Ascending aorta (tissue), 2 donors: ENCODE measurements around the gene MTCL1. TPM values are rescaled to one million over a fixed set of nuclear protein-coding genes. Genes with fewer than 3 reads are reported as not detected.

Experiments used
- DNase-seq, 2 donors: peaks; one replicate each; pipeline ENCODE4 v3.0.0-alpha.2; 2019; ENCODE audit warnings: low spot score in 2 of 2
- H3K27ac ChIP-seq, 2 donors: fragments of 200-600 bp; sonication (generic); one replicate each; pipeline ENCODE4 v1.5.1; 2016 to 2017; ENCODE audit warnings: mild to moderate bottlenecking in 1 of 2
- H3K27me3 ChIP-seq: fragments of 200-600 bp; sonication (generic); one replicate; pipeline ENCODE4 v1.5.1; 2017
- H3K36me3 ChIP-seq, 2 donors: fragments of 200-600 bp; sonication (generic); one replicate each; pipeline ENCODE4 v1.5.1; 2016
- H3K4me1 ChIP-seq, 2 donors: fragments of 200-600 bp; sonication (generic); one replicate each; pipeline ENCODE4 v1.5.1; 2016 to 2017; ENCODE audit warnings: mild to moderate bottlenecking in 1 of 2
- H3K4me3 ChIP-seq, 2 donors: fragments of 200-600 bp; sonication (generic); one replicate each; pipeline ENCODE4 v1.5.1; 2016 to 2017; ENCODE audit warnings: mild to moderate bottlenecking in 1 of 2
- H3K9me3 ChIP-seq, 2 donors: fragments of 200-600 bp; sonication (generic); one replicate each; pipeline ENCODE4 v1.5.1; 2016
- CTCF ChIP-seq, 3 experiments: fragments of 200-600 bp in 2 of 3; fragments of 450-650 bp in 1 of 3; sonication (generic) in 2 of 3; IDR thresholded peaks; one replicate each; pipeline ENCODE4 v1.5.1; 2016 to 2019; ENCODE audit warnings: antibody characterized with exemption in 3 of 3, mild to moderate bottlenecking in 1 of 3, moderate library complexity in 1 of 3
- intact Hi-C: fragments of 100-400 bp; cut with DNase I; formaldehyde crosslinking; loops from one replicate; pipeline ENCODE4 v1.15.1; 2023
- total RNA-seq: library from RNA; depleted of rRNA; stranded (reverse); fragments of >200 nt; gene quantifications from one replicate; pipeline ENCODE4 v1.1.0, GENCODE V29; 2016

MTCL1 gene
- total RNA-seq, 1 donor from 2014 or later = 105 TPM

GRCh38 chr18:8773980-8774379, 68.6 kb downstream of the MTCL1 start:
- Histone ChIP-seq H3K27me3 (no peaks in the 10 kb centered on the region), H3K36me3 (no peaks in the 10 kb centered on the region), H3K4me1 (no peaks in the 10 kb centered on the region), H3K4me3 (no peak overlapping the region), H3K27ac (no peak overlapping the region), H3K9me3 (no peaks in the 10 kb centered on the region)
- intact Hi-C loops = no loop called here
- no peak for TF ChIP-seq CTCF (IDR thresholded peaks at IDR 0.05)
- DNase-seq = no peak

- H3K36me3 ChIP-seq = no peaks in the 10 kb centered on the region
- intact Hi-C loops = no loop called here
- H3K27me3 ChIP-seq = no peaks in the 10 kb centered on the region
- H3K9me3 ChIP-seq = no peaks in the 10 kb centered on the region
- no peak overlapping the region for H3K27ac ChIP-seq
- H3K4me3 ChIP-seq = no peak overlapping the region
- no peak for DNase-seq
- no peaks in the 10 kb centered on the region for H3K4me1 ChIP-seq
- TF ChIP-seq CTCF (IDR thresholded peaks at IDR 0.05) = no peak
Observed at GRCh38 chr18:8776013-8776943, 70.9 kb downstream of the MTCL1 start.

GRCh38 chr18:8777846-8778245, 72.5 kb downstream of the MTCL1 start:
- Histone ChIP-seq H3K36me3 (no peaks in the 10 kb centered on the region), H3K4me3 (no peak overlapping the region), H3K9me3 (no peaks in the 10 kb centered on the region), H3K4me1 (no peaks in the 10 kb centered on the region), H3K27ac (no peak overlapping the region), H3K27me3 (no peaks in the 10 kb centered on the region)
- no peak for TF ChIP-seq CTCF (IDR thresholded peaks at IDR 0.05)
- intact Hi-C loops = no loop called here
- DNase-seq = no peak

- Histone ChIP-seq H3K36me3 (no peaks in the 10 kb centered on the region), H3K27ac (no peak overlapping the region), H3K4me1 (no peaks in the 10 kb centered on the region), H3K4me3 (no peak overlapping the region), H3K9me3 (no peaks in the 10 kb centered on the region), H3K27me3 (no peaks in the 10 kb centered on the region)
- no peak for DNase-seq
- intact Hi-C loops = no loop called here
- no peak for TF ChIP-seq CTCF (IDR thresholded peaks at IDR 0.05)
Observed at GRCh38 chr18:8778386-8778785, 73.0 kb downstream of the MTCL1 start.

- Histone ChIP-seq H3K4me1 (no peaks in the 10 kb centered on the region), H3K27ac (no peak overlapping the region), H3K9me3 (no peaks in the 10 kb centered on the region), H3K27me3 (no peaks in the 10 kb centered on the region), H3K4me3 (no peak overlapping the region), H3K36me3 (no peaks in the 10 kb centered on the region)
- TF ChIP-seq CTCF (IDR thresholded peaks at IDR 0.05) = no peak
- intact Hi-C loops = no loop called here
- no peak for DNase-seq
Observed at GRCh38 chr18:8778824-8779223, 73.5 kb downstream of the MTCL1 start.
